Neural progenitor cell (in vitro differentiated cells): ENCODE data around the gene CCKAR. TPM values are rescaled to one million over a fixed set of nuclear protein-coding genes. Genes with fewer than 3 reads are reported as not detected.

Experiments
- DNase-seq: peaks from one replicate; pipeline ENCODE4 v3.0.0-alpha.2; 2016; ENCODE audit warnings: low spot score
- H2AFZ ChIP-seq: fragments of 200-600 bp; sonication (generic); replicated peaks from 2 replicates; pipeline ENCODE4 v1.6.1; 2016; ENCODE audit warnings: antibody characterized with exemption
- H3F3A ChIP-seq: fragments of 200-600 bp; sonication (generic); 2 replicates; pipeline ENCODE4 v1.6.1; 2016; ENCODE audit warnings: antibody characterized with exemption, low read depth
- H3K27ac ChIP-seq: fragments of 200-600 bp; sonication (generic); 2 replicates; pipeline ENCODE4 v1.5.1; 2016; ENCODE audit warnings: mild to moderate bottlenecking
- H3K27me3 ChIP-seq: fragments of 200-600 bp; sonication (generic); 2 replicates; pipeline ENCODE4 v1.6.1; 2016; ENCODE audit warnings: mild to moderate bottlenecking, moderate library complexity
- H3K36me3 ChIP-seq: fragments of 200-600 bp; sonication (generic); 2 replicates; pipeline ENCODE4 v1.5.1; 2016
- H3K4me1 ChIP-seq: fragments of 200-600 bp; sonication (generic); 2 replicates; pipeline ENCODE4 v1.6.1; 2016; ENCODE audit warnings: mixed run types
- H3K4me2 ChIP-seq: fragments of 200-600 bp; sonication (generic); 2 replicates; pipeline ENCODE4 v1.6.1; 2016
- H3K4me3 ChIP-seq: fragments of 200-600 bp; sonication (generic); 2 replicates; pipeline ENCODE4 v1.5.1; 2016
- H3K79me2 ChIP-seq: fragments of 200-600 bp; sonication (generic); 2 replicates; pipeline ENCODE4 v1.6.1; 2016; ENCODE audit warnings: low read depth
- H3K9ac ChIP-seq: fragments of 200-600 bp; sonication (generic); 2 replicates; pipeline ENCODE4 v1.6.1; 2016
- H3K9me3 ChIP-seq: fragments of 200-600 bp; sonication (generic); 2 replicates; pipeline ENCODE4 v1.5.1; 2016; ENCODE audit warnings: low read depth
- H4K20me1 ChIP-seq: fragments of 200-600 bp; sonication (generic); 2 replicates; pipeline ENCODE4 v1.6.1; 2016; ENCODE audit warnings: low read depth
- H3K27ac Mint-ChIP-seq: 3 replicates; pipeline ENCODE4 v1.8.0; 2021; ENCODE audit warnings: mixed read lengths
- H3K27me3 Mint-ChIP-seq: 2 replicates; pipeline ENCODE4 v1.8.0; 2022; ENCODE audit warnings: low read depth, mild to moderate bottlenecking, inconsistent platforms, moderate library complexity, mixed read lengths; ENCODE audit not compliant: insufficient read depth
- H3K36me3 Mint-ChIP-seq: 3 replicates; pipeline ENCODE4 v1.8.0; 2021; ENCODE audit warnings: mixed read lengths
- H3K4me1 Mint-ChIP-seq: 3 replicates; pipeline ENCODE4 v1.8.0; 2021; ENCODE audit warnings: mixed read lengths
- H3K4me3 Mint-ChIP-seq: 3 replicates; pipeline ENCODE4 v1.8.0; 2021; ENCODE audit warnings: mild to moderate bottlenecking, moderate library complexity, mixed read lengths
- H3K9me3 Mint-ChIP-seq: 3 replicates; pipeline ENCODE4 v1.8.0; 2020; ENCODE audit warnings: mixed read lengths
- EZH2 ChIP-seq: fragments of 200-600 bp; sonication (generic); IDR thresholded peaks from 2 replicates; pipeline ENCODE4 v1.6.1; 2017; ENCODE audit warnings: antibody characterized with exemption, mild to moderate bottlenecking, moderate library complexity
- EZH2phosphoT487 ChIP-seq: fragments of 200-600 bp; sonication (generic); IDR thresholded peaks from 2 replicates; pipeline ENCODE4 v1.6.1; 2017; ENCODE audit warnings: antibody characterized with exemption
- total RNA-seq: library from RNA; depleted of rRNA; stranded (reverse); fragments of >200 nt; gene quantifications from 2 replicates; pipeline ENCODE4 v1.2.3, GENCODE V29; 2015; ENCODE audit warnings: low replicate concordance
- TF ChIP-seq, protein P1 (sequence below): fragments of 200-600 bp; sonication (generic); IDR thresholded peaks from 2 replicates; pipeline ENCODE4 v1.5.1; 2017; ENCODE audit warnings: antibody characterized with exemption, mild to moderate bottlenecking

CCKAR gene
- total RNA-seq, 1 donor from 2014 or later = not detected

DNA sequence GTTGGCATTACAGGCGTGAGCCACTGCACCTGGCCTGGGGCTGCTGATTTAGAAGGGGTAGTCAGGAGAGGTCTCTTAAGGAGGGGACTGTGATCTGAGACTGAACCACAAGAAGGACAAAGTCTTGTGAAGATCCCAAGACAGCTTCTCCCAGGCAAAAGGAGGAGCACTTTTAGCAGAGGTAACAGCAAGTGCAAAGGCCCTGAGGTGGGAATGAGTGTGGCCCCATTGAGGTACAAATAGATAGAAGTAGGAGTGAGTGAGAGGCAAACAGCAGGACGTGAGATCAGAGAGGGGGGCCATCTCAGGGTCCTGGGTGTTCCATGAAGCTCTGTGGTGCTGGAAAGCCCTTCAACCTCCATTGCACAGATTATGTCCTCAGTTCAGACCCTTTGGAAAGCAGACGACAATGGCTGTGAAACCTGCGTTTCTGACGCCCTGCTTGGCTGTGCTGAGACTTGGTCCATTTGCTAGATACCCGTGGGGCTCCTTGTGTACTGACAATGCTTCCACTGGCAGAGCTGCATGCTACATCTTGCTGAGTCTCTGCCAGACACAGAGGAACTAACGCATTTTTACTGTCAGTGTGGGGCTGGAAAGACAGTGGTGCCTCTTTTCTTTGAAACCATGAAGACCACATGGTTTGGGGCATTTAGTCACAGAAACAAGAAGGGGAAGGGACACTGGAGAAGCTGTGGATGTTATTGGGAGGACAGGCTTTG, 1.3 kb upstream of the CCKAR start:
- Mint-ChIP-seq H3K9me3 (no peaks in the 10 kb centered on the region), H3K4me3 (no peak overlapping the region), H3K27ac (no peak overlapping the region), H3K36me3 (no peaks in the 10 kb centered on the region), H3K4me1 (peaks cover 21% of the 10 kb centered on the region), H3K27me3 (peaks cover 6% of the 10 kb centered on the region)
- no peak for DNase-seq
- Histone ChIP-seq H3K4me3 (no peak overlapping the region), H3K27me3 (peaks cover 9% of the 10 kb centered on the region), H3K79me2 (no peaks in the 10 kb centered on the region), H3K9ac (no peak overlapping the region), H2AFZ (no peak overlapping the region), H3K27ac (no peak overlapping the region), H3K4me2 (no peak overlapping the region), H3F3A (peaks cover 23% of the 10 kb centered on the region), H3K9me3 (no peaks in the 10 kb centered on the region), H3K36me3 (no peaks in the 10 kb centered on the region), H4K20me1 (no peaks in the 10 kb centered on the region), H3K4me1 (peaks cover 21% of the 10 kb centered on the region)
- TF ChIP-seq EZH2 = no peak
- no peak for TF ChIP-seq EZH2phosphoT487
- TF ChIP-seq, protein P1, sequence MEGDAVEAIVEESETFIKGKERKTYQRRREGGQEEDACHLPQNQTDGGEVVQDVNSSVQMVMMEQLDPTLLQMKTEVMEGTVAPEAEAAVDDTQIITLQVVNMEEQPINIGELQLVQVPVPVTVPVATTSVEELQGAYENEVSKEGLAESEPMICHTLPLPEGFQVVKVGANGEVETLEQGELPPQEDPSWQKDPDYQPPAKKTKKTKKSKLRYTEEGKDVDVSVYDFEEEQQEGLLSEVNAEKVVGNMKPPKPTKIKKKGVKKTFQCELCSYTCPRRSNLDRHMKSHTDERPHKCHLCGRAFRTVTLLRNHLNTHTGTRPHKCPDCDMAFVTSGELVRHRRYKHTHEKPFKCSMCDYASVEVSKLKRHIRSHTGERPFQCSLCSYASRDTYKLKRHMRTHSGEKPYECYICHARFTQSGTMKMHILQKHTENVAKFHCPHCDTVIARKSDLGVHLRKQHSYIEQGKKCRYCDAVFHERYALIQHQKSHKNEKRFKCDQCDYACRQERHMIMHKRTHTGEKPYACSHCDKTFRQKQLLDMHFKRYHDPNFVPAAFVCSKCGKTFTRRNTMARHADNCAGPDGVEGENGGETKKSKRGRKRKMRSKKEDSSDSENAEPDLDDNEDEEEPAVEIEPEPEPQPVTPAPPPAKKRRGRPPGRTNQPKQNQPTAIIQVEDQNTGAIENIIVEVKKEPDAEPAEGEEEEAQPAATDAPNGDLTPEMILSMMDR = no peak

GRCh38 chr4:26490960-26491284, 638 bp upstream of the CCKAR start:
- peaks cover 23% of the 10 kb centered on the region for H3F3A ChIP-seq
- H3K4me1 ChIP-seq = peaks cover 21% of the 10 kb centered on the region
- no peak for DNase-seq
- no peaks in the 10 kb centered on the region for H4K20me1 ChIP-seq
- Mint-ChIP-seq H3K9me3 (no peaks in the 10 kb centered on the region), H3K27me3 (peaks cover 4% of the 10 kb centered on the region), H3K4me3 (no peak overlapping the region), H3K4me1 (peaks cover 21% of the 10 kb centered on the region), H3K27ac (no peak overlapping the region), H3K36me3 (no peaks in the 10 kb centered on the region)
- H3K36me3 ChIP-seq = no peaks in the 10 kb centered on the region
- no peak overlapping the region for H3K27ac ChIP-seq
- no peaks in the 10 kb centered on the region for H3K9me3 ChIP-seq
- H3K9ac ChIP-seq = no peak overlapping the region
- H3K27me3 ChIP-seq = peaks cover 9% of the 10 kb centered on the region
- TF ChIP-seq EZH2phosphoT487 = no peak
- TF ChIP-seq EZH2 = no peak
- TF ChIP-seq, protein P1 = no peak
- no peak overlapping the region for H3K4me3 ChIP-seq
- no peaks in the 10 kb centered on the region for H3K79me2 ChIP-seq
- H3K4me2 ChIP-seq = peak overlapping the region; percentile 55
- H2AFZ ChIP-seq = no peak overlapping the region

DNA sequence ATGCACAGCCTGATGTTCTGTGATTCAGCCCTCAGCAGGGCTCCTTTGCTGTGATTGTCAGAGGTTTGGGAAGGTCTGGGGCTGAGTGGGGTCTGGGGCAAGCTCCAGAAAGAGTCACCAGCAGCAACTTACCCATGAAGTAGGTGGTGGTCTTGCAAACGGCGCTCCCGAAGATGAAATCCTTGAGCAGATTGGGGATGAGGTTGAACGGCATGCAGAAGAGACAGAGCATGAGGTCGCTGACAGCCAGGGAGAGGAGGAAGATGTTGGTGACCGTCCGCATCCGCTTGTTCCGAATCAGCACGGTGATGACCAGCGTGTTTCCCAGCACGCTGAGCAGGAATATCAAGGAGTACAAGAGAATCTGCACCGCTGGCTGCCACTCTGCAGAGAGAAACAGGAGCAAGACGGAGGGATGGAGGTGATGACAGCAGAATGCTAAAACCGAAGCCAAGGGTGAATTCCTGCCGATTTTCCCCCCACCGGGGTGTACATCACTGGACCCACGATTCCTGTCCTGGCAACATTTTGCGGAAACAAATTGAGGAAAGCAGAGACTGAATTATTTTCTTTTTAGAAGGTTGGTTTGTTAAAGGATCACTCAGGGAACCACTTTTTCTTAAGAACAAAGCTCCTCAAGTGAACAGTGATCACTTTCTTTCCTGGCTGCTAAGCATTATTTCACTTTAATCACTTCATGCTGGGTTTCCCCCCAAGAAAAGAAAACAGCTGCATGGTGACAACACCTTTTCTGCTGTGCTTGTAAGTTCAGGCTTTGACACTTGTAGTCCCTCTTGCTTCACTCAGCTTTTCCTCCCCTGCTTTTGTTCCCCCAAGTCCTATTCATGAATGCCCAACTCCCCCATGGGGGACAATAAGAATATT, 941 bp downstream of the CCKAR start:
- DNase-seq = peak; percentile 48
- Histone ChIP-seq H3F3A (peaks cover 23% of the 10 kb centered on the region), H3K9ac (no peak overlapping the region), H3K9me3 (no peaks in the 10 kb centered on the region), H3K4me1 (peaks cover 21% of the 10 kb centered on the region), H3K4me2 (peak overlapping the region; percentile 55), H2AFZ (no peak overlapping the region), H3K4me3 (no peak overlapping the region), H3K79me2 (no peaks in the 10 kb centered on the region), H3K36me3 (no peaks in the 10 kb centered on the region), H4K20me1 (no peaks in the 10 kb centered on the region), H3K27me3 (peaks cover 9% of the 10 kb centered on the region), H3K27ac (no peak overlapping the region)
- Mint-ChIP-seq H3K9me3 (no peaks in the 10 kb centered on the region), H3K4me1 (peaks cover 21% of the 10 kb centered on the region), H3K27me3 (peaks cover 4% of the 10 kb centered on the region), H3K36me3 (no peaks in the 10 kb centered on the region), H3K27ac (peak overlapping the region; percentile 35), H3K4me3 (no peak overlapping the region)
- TF ChIP-seq, protein P1 = no peak
- TF ChIP-seq EZH2 (no peak), EZH2phosphoT487 (peak; percentile 56)
